IMR-90 (cell line): Measurements from ENCODE around the gene POM121L2. TPM values are rescaled to one million over a fixed set of nuclear protein-coding genes. Genes with fewer than 3 reads are reported as not detected.

Experiments
- ATAC-seq: fragments of 200-7000 bp; cut with Tn5 transposase; 2 replicates; pipeline ENCODE4 v1.9.1; 2020; ENCODE audit warnings: low read depth, mild to moderate bottlenecking, moderate library complexity
- BruUV-seq: library from RNA; stranded (reverse); fragments of 400-500 nt; replicated peaks from 2 replicates; lab custom pipeline; 2021; lab: Mats Ljungman, UMichigan
- CTCF ChIA-PET: fragments of 300-600 bp; formaldehyde crosslinking; extraction: SDS; loops from one replicate; lab custom pipeline; 2021; ENCODE audit warnings: antibody characterized with exemption; lab: Yijun Ruan, JAX
- POLR2A ChIA-PET: fragments of 300-600 bp; sonication (Branson Sonifier 250); formaldehyde crosslinking; loops from one replicate; lab custom pipeline; 2022; ENCODE audit warnings: antibody characterized with exemption; ENCODE audit not compliant: unreplicated experiment; lab: Charles Lee
- DNase-seq: peaks from one replicate; pipeline ENCODE4 v3.0.0; 2013
- H2AFZ ChIP-seq: replicated peaks from 2 replicates; pipeline ENCODE3; 2013; ENCODE audit warnings: low read length, mild to moderate bottlenecking; ENCODE audit not compliant: poor library complexity
- H2AK5ac ChIP-seq: 2 replicates; pipeline ENCODE4 v1.6.1; 2013; ENCODE audit warnings: low read depth, low read length, inconsistent platforms
- H2AK9ac ChIP-seq: replicated peaks from 2 replicates; pipeline ENCODE3; 2013; ENCODE audit warnings: mild to moderate bottlenecking, low read depth, low read length, moderate library complexity; ENCODE audit not compliant: poor library complexity
- H2BK120ac ChIP-seq: 2 replicates; pipeline ENCODE4 v1.6.1; 2013; ENCODE audit warnings: low read depth, low read length, inconsistent platforms
- H2BK15ac ChIP-seq: 3 replicates; pipeline ENCODE4 v1.6.1; 2013; ENCODE audit warnings: low read depth, low read length, inconsistent platforms
- H2BK20ac ChIP-seq: 2 replicates; pipeline ENCODE4 v1.6.1; 2013; ENCODE audit warnings: low read depth, mild to moderate bottlenecking, inconsistent platforms, low read length, moderate library complexity
- H2BK5ac ChIP-seq: 2 replicates; pipeline ENCODE4 v1.6.1; 2013; ENCODE audit warnings: mild to moderate bottlenecking, low read depth, low read length, inconsistent platforms; ENCODE audit not compliant: poor library complexity, severe bottlenecking
- H3K14ac ChIP-seq: replicated peaks from 2 replicates; pipeline ENCODE4 v1.6.1; 2013; ENCODE audit warnings: low read depth, low read length, inconsistent platforms
- H3K18ac ChIP-seq: 2 replicates; pipeline ENCODE4 v1.6.1; 2013; ENCODE audit warnings: low read depth, low read length, control low read depth
- H3K23ac ChIP-seq: 2 replicates; pipeline ENCODE4 v1.6.1; 2013; ENCODE audit warnings: low read depth, low read length, inconsistent platforms
- H3K27ac ChIP-seq: 2 replicates; pipeline ENCODE4 v1.5.1; 2013; ENCODE audit warnings: mild to moderate bottlenecking, control low read depth, low read length; ENCODE audit not compliant: insufficient read depth
- H3K27me3 ChIP-seq: 2 replicates; pipeline ENCODE4 v1.6.1; 2013; ENCODE audit warnings: low read length; ENCODE audit not compliant: control insufficient read depth, insufficient read depth
- H3K36me3 ChIP-seq: 2 replicates; pipeline ENCODE4 v1.6.1; 2013; ENCODE audit warnings: low read length, mixed read lengths; ENCODE audit not compliant: control insufficient read depth, insufficient read depth
- H3K4ac ChIP-seq: 2 replicates; pipeline ENCODE4 v1.6.1; 2013; ENCODE audit warnings: low read depth, low read length, inconsistent platforms
- H3K4me1 ChIP-seq: 2 replicates; pipeline ENCODE4 v1.6.1; 2013; ENCODE audit warnings: low read length, mixed read lengths; ENCODE audit not compliant: control insufficient read depth, insufficient read depth
- H3K4me2 ChIP-seq: 2 replicates; pipeline ENCODE4 v1.6.1; 2013; ENCODE audit warnings: low read depth, mild to moderate bottlenecking, control low read depth, low read length, moderate library complexity
- H3K4me3 ChIP-seq: 2 replicates; pipeline ENCODE4 v1.5.1; 2013; ENCODE audit warnings: low read depth, mild to moderate bottlenecking, control low read depth, low read length, moderate library complexity; ENCODE audit not compliant: insufficient read depth
- H3K56ac ChIP-seq: 2 replicates; pipeline ENCODE4 v1.6.1; 2013; ENCODE audit warnings: low read length, inconsistent platforms; ENCODE audit not compliant: insufficient read depth; ENCODE audit errors: extremely low read depth
- H3K79me1 ChIP-seq, 2 experiments: 2 replicates each; pipeline ENCODE4 v1.6.1; 2013; ENCODE audit warnings: low read length in 2 of 2, inconsistent platforms in 1 of 2, low read depth in 1 of 2
- H3K9ac ChIP-seq: 2 replicates; pipeline ENCODE4 v1.6.1; 2013; ENCODE audit warnings: low read depth, low read length, control low read depth
- H3K9me1 ChIP-seq: 2 replicates; pipeline ENCODE4 v1.6.1; 2013; ENCODE audit warnings: low read length, inconsistent platforms; ENCODE audit not compliant: insufficient read depth
- H3K9me3 ChIP-seq: 2 replicates; pipeline ENCODE4 v1.6.1; 2013; ENCODE audit warnings: low read length; ENCODE audit not compliant: control insufficient read depth, insufficient read depth
- H4K20me1 ChIP-seq: 2 replicates; pipeline ENCODE4 v1.6.1; 2013; ENCODE audit warnings: low read length, inconsistent platforms; ENCODE audit not compliant: insufficient read depth
- H4K5ac ChIP-seq: 2 replicates; pipeline ENCODE4 v1.6.1; 2013; ENCODE audit warnings: mild to moderate bottlenecking, low read depth, low read length, control low read depth
- H4K8ac ChIP-seq, 2 experiments: 2 replicates each; pipeline ENCODE4 v1.6.1; 2013; ENCODE audit warnings: low read depth in 2 of 2, low read length in 2 of 2, control low read depth in 1 of 2, inconsistent platforms in 1 of 2
- H4K91ac ChIP-seq: 2 replicates; pipeline ENCODE4 v1.6.1; 2013; ENCODE audit warnings: low read depth, low read length, inconsistent platforms; ENCODE audit not compliant: insufficient read depth
- BHLHE40 ChIP-seq: fragments of 150-350 bp; IDR thresholded peaks from 2 replicates; pipeline ENCODE4 v1.6.1; 2016; ENCODE audit warnings: mild to moderate bottlenecking, low read depth, low read length
- CEBPB ChIP-seq: IDR thresholded peaks from 2 replicates; pipeline ENCODE4 v1.6.1; 2012; ENCODE audit warnings: low read depth, low read length, improper control_type of control experiment
- FOS ChIP-seq: fragments of 150-350 bp; IDR thresholded peaks from 2 replicates; pipeline ENCODE4 v1.6.1; 2016; ENCODE audit warnings: low read depth, low read length
- MXI1 ChIP-seq: IDR thresholded peaks from 2 replicates; pipeline ENCODE4 v1.6.1; 2012; ENCODE audit warnings: low read depth, mild to moderate bottlenecking, low read length, moderate library complexity, borderline replicate concordance
- RAD21 ChIP-seq: IDR thresholded peaks from 2 replicates; pipeline ENCODE4 v1.6.1; 2012; ENCODE audit warnings: low read length, improper control_type of control experiment
- RCOR1 ChIP-seq: IDR thresholded peaks from 2 replicates; pipeline ENCODE4 v1.6.1; 2012; ENCODE audit warnings: mild to moderate bottlenecking, low read length, improper control_type of control experiment; ENCODE audit not compliant: insufficient replicate concordance
- RFX5 ChIP-seq: IDR thresholded peaks from 2 replicates; pipeline ENCODE4 v1.8.0; 2012; ENCODE audit warnings: low read depth, mild to moderate bottlenecking, low read length, moderate library complexity
- WGBS, 2 experiments: methylation state at CpG; one replicate each; pipeline versions ENCODE4 v1.1.5 to v1.1.7; 2013; ENCODE audit warnings: missing lambda C conversion rate in 2 of 2; ENCODE audit not compliant: insufficient read length in 1 of 2; ENCODE audit errors: extremely low coverage in 2 of 2; 5-methylcytosine and 5-hydroxymethylcytosine counted together
- dilution Hi-C: fragments of 300-500 bp; cut with HindIII; formaldehyde crosslinking; loops from one replicate; pipeline ENCODE4 v1.14.3; 2018; ENCODE audit warnings: low sequenced_read_pairs; ENCODE audit not compliant: unreplicated experiment
- in situ Hi-C: fragments of 300-500 bp; cut with MboI; formaldehyde crosslinking; loops from 3 replicates; pipeline ENCODE4 v1.14.3; 2019; ENCODE audit warnings: low sequenced_read_pairs, inconsistent platforms, mixed read lengths
- intact Hi-C: fragments of 100-400 bp; cut with micrococcal nuclease; formaldehyde crosslinking; loops from 2 replicates; pipeline ENCODE4 v1.10.0; 2022
- polyA plus RNA-seq, 3 experiments: library from polyadenylated mRNA; depleted of rRNA; stranded (reverse); fragments of >200 nt; gene quantifications; 2 replicates each; pipeline ENCODE4 v1.2.3, GENCODE V29; 2012; ENCODE audit warnings: low replicate concordance in 1 of 3
- total RNA-seq: library from RNA; depleted of rRNA; stranded (reverse); fragments of >200 nt; gene quantifications from 2 replicates; pipeline ENCODE4 v1.2.3, GENCODE V29; 2012
- TF ChIP-seq, protein P1 (sequence below): fragments of 150-350 bp; IDR thresholded peaks from 2 replicates; pipeline ENCODE4 v1.6.1; 2017; ENCODE audit warnings: mild to moderate bottlenecking, antibody characterized with exemption, low read length, low read depth
- TF ChIP-seq, protein P2 (sequence below): fragments of 150-350 bp; IDR thresholded peaks from 2 replicates; pipeline ENCODE4 v1.6.1; 2016; ENCODE audit warnings: low read depth, mild to moderate bottlenecking, low read length, moderate library complexity, borderline replicate concordance

Gene POM121L2
- total and polyA plus RNA-seq, 2 of the 4 experiments (the other 2 are of a cell fraction) = not detected

DNA sequence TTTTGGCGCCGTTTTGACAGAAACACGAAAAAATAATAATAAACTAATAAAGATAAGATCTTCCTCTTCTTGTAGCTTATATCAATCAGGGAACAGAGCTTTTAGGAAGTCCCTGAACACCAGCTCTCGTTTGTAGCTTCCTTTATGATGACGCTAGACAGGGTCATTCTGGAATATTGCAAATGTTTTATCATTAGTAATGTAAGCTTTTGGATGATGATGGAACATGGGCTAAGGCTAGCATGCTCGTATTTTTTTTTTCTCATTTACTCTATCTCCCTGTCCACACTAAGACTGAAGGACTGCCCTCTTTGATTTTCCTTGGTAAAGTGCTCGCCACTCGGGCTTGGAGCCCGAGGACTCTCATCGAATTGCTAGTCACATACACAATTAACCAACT is 22.1 kb upstream of the POM121L2 start:
- Histone ChIP-seq H3K27me3 (no peaks in the 10 kb centered on the region), H3K4me1 (no peaks in the 10 kb centered on the region), H4K20me1 (no peaks in the 10 kb centered on the region), H2BK120ac (no peak overlapping the region), H3K56ac (no peak overlapping the region), H3K36me3 (no peaks in the 10 kb centered on the region), H3K9me3 (no peaks in the 10 kb centered on the region), H3K27ac (no peak overlapping the region), H3K9me1 (no peaks in the 10 kb centered on the region), H3K9ac (no peak overlapping the region), H3K14ac (no peak overlapping the region), H4K8ac (no peak overlapping the region), H3K23ac (no peak overlapping the region), H3K4ac (no peak overlapping the region), H3K4me3 (no peak overlapping the region), H4K5ac (no peak overlapping the region), H4K91ac (no peak overlapping the region), H2BK5ac (no peak overlapping the region), H2AK5ac (no peak overlapping the region), H2AFZ (no peak overlapping the region), H3K4me2 (no peak overlapping the region; the same call in 1 of the 2 replicates), H3K79me1 (no peaks in the 10 kb centered on the region), H2BK20ac (no peak overlapping the region), H3K18ac (no peak overlapping the region), H2BK15ac (no peak overlapping the region), H2AK9ac (no peak overlapping the region)
- in situ Hi-C loops (no loop called here), intact Hi-C loops (no loop called here), dilution Hi-C loops (no loop called here)
- no TSS peak for BruUV-seq
- CTCF ChIA-PET = no interaction called here
- no peak for ATAC-seq
- TF ChIP-seq RFX5 (no peak), MXI1 (no peak), CEBPB (no peak), BHLHE40 (no peak), FOS (no peak), RCOR1 (no peak), RAD21 (no peak)
- TF ChIP-seq, protein P1, sequence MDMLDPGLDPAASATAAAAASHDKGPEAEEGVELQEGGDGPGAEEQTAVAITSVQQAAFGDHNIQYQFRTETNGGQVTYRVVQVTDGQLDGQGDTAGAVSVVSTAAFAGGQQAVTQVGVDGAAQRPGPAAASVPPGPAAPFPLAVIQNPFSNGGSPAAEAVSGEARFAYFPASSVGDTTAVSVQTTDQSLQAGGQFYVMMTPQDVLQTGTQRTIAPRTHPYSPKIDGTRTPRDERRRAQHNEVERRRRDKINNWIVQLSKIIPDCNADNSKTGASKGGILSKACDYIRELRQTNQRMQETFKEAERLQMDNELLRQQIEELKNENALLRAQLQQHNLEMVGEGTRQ = no peak
- TF ChIP-seq, protein P2, sequence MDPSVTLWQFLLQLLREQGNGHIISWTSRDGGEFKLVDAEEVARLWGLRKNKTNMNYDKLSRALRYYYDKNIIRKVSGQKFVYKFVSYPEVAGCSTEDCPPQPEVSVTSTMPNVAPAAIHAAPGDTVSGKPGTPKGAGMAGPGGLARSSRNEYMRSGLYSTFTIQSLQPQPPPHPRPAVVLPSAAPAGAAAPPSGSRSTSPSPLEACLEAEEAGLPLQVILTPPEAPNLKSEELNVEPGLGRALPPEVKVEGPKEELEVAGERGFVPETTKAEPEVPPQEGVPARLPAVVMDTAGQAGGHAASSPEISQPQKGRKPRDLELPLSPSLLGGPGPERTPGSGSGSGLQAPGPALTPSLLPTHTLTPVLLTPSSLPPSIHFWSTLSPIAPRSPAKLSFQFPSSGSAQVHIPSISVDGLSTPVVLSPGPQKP = no peak
- DNase-seq = no peak
- WGBS, 2 experiments = 48% methylated on average over 4 of the region's 10 CpGs; no CpG with 5 or more reads in 1 of the 2 experiments
- POLR2A ChIA-PET = no interaction called here
